ENCODE data around the gene GRID1. TPM values are rescaled to one million over a fixed set of nuclear protein-coding genes. Genes with fewer than 3 reads are reported as not detected.

GRID1 gene
- total RNA-seq, 1 experiment from 2014 or later: not detected

DNA sequence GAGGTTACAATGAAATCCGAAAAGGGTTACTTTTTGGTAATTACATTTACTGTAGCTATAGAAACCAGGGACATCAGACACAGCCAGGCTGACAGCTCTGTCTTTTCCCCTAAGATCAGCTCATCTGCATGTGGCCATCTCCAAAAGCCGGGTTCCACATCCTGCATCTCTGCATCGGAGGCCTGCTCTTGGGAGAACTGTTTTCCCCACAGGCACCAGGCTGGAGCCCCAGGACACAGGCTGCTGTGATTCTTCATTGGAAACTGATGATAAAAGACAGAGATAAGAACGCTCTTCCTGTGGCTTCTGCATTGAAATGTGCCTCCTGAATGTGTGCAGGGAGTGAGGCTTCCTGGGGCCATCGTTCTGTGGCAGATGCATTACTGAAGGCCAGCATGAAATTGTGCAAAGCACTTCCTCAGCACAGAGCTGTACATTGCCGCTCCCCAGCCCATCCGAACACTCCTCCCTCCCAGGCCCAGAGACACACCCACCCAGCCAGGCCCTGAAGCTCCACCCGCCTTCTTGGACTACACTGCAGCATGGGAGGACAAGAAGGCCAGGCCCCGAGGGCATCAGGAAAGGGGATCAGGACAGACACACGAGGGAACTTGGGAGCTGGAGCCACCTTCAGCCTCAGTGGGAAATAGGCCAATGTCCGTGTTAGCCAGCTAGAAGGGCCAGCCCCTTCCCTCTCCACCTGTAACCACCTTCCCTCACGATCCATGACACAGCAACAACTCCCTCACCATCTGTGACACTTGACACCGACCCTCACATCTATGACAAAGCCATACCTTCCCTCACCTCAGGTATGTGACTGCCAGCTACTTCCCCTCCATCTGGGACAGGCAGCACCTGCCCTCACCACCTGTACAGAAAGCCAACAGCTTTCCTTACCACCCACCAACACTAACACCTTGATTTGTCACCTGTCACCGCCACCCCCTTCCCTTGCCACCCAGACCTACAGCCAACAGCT, 113.2 kb downstream of the GRID1 start:
- H3K9me3 ChIP-seq (ENCODE audit: low read length): no peaks in the 10 kb centered on the region
- ChIA-PET POLR2A (ENCODE audit: unreplicated experiment) (no interaction called here), CTCF (no interaction called here)
- peak; percentile 4 for DNase-seq
- no peaks in the 10 kb centered on the region for H3K4me1 ChIP-seq (ENCODE audit: insufficient read depth, low read length)
- H3F3A ChIP-seq (ENCODE audit: low read length, unreplicated experiment): no peaks in the 10 kb centered on the region
- TF ChIP-seq EZH2phosphoT487 (IDR thresholded peaks at IDR 0.05; ENCODE audit: borderline replicate concordance, low read length): no peak
- TF ChIP-seq, protein P1, sequence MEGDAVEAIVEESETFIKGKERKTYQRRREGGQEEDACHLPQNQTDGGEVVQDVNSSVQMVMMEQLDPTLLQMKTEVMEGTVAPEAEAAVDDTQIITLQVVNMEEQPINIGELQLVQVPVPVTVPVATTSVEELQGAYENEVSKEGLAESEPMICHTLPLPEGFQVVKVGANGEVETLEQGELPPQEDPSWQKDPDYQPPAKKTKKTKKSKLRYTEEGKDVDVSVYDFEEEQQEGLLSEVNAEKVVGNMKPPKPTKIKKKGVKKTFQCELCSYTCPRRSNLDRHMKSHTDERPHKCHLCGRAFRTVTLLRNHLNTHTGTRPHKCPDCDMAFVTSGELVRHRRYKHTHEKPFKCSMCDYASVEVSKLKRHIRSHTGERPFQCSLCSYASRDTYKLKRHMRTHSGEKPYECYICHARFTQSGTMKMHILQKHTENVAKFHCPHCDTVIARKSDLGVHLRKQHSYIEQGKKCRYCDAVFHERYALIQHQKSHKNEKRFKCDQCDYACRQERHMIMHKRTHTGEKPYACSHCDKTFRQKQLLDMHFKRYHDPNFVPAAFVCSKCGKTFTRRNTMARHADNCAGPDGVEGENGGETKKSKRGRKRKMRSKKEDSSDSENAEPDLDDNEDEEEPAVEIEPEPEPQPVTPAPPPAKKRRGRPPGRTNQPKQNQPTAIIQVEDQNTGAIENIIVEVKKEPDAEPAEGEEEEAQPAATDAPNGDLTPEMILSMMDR (conservative IDR thresholded peaks at IDR 0.05; ENCODE audit: low read depth, low read length): no peak
- TF ChIP-seq EZH2 (IDR thresholded peaks at IDR 0.05; ENCODE audit: low read length, unreplicated experiment): no peak
- no peak for ATAC-seq
- H2AFZ ChIP-seq (ENCODE audit: low read length): no peak overlapping the region
- H4K20me1 ChIP-seq (ENCODE audit: low read length): no peaks in the 10 kb centered on the region
- H3K4me2 ChIP-seq (ENCODE audit: low read length): no peak overlapping the region
- intact Hi-C loops (cut with micrococcal nuclease): no loop called here
- no peaks in the 10 kb centered on the region for H3K79me2 ChIP-seq (ENCODE audit: low read length)
- H3K27ac ChIP-seq (ENCODE audit: low read length): no peak overlapping the region
- BruUV-seq (replicated peaks): no TSS peak
- H3K9ac ChIP-seq (ENCODE audit: low read length): no peak overlapping the region
- no peaks in the 10 kb centered on the region for H3K36me3 ChIP-seq (ENCODE audit: low read depth, low read length)
- H3K27me3 ChIP-seq (ENCODE audit: low read length): no peaks in the 10 kb centered on the region
- no peaks in the 10 kb centered on the region for H3K9me2 ChIP-seq (replicated peaks; ENCODE audit: low read length)
- H3K4me3 ChIP-seq (ENCODE audit: low read length): no peak overlapping the region

DNA sequence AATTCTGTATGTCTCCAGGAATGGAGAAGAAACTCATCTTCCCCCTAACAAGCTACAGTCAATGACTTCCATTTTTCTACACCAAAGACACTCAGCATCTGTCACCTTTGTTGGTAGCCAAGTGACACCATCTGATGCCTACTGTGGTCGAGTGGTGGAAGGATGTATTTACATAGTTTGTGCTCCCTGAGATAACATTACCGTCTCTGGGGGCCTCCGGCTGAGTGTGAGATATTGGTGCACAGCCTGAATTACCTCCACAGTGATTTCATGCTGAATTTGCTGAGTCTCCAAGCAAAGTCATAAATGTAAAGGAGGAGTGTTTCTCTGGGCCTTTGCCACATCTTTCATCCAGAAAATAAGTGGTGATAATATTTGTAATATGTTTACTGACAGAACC, 114.0 kb downstream of the GRID1 start:
- intact Hi-C loops (cut with micrococcal nuclease): no loop called here

More for the DNA sequence above, 114.0 kb downstream of the GRID1 start:
- no peak overlapping the region for H3K27ac ChIP-seq (ENCODE audit: low read length)
- ATAC-seq (no peak), DNase-seq (no peak)
- no TSS peak for BruUV-seq (replicated peaks)
- H3K79me2 ChIP-seq (ENCODE audit: low read length): no peaks in the 10 kb centered on the region
- no peaks in the 10 kb centered on the region for H3K9me2 ChIP-seq (replicated peaks; ENCODE audit: low read length)
- no peak for TF ChIP-seq EZH2phosphoT487 (IDR thresholded peaks at IDR 0.05; ENCODE audit: borderline replicate concordance, low read length)
- no peak for TF ChIP-seq EZH2 (IDR thresholded peaks at IDR 0.05; ENCODE audit: low read length, unreplicated experiment)
- TF ChIP-seq, protein P1 (conservative IDR thresholded peaks at IDR 0.05; ENCODE audit: low read depth, low read length): no peak
- H3K36me3 ChIP-seq (ENCODE audit: low read depth, low read length): no peaks in the 10 kb centered on the region
- H3K4me3 ChIP-seq (ENCODE audit: low read length): no peak overlapping the region
- CTCF ChIA-PET: no interaction called here
- H3K9ac ChIP-seq (ENCODE audit: low read length): no peak overlapping the region
- POLR2A ChIA-PET (ENCODE audit: unreplicated experiment): no interaction called here
- no peak overlapping the region for H2AFZ ChIP-seq (ENCODE audit: low read length)
- no peak overlapping the region for H3K4me2 ChIP-seq (ENCODE audit: low read length)
- no peaks in the 10 kb centered on the region for H4K20me1 ChIP-seq (ENCODE audit: low read length)
- H3K4me1 ChIP-seq (ENCODE audit: insufficient read depth, low read length): no peaks in the 10 kb centered on the region
- H3F3A ChIP-seq (ENCODE audit: low read length, unreplicated experiment): no peaks in the 10 kb centered on the region
- no peaks in the 10 kb centered on the region for H3K9me3 ChIP-seq (ENCODE audit: low read length)
- H3K27me3 ChIP-seq (ENCODE audit: low read length): no peaks in the 10 kb centered on the region

Data from PC-3 (cell line).